HFFc6 (cell line): ENCODE measurements around the gene LRRK1. TPM values are rescaled to one million over a fixed set of nuclear protein-coding genes. Genes with fewer than 3 reads are reported as not detected.

Source experiments
- DNase-seq: peaks from one replicate; pipeline ENCODE4 v3.0.0-alpha.2; 2018
- H3K27ac Mint-ChIP-seq: 2 replicates; pipeline ENCODE4 v1.8.0; 2020; ENCODE audit warnings: mild to moderate bottlenecking, mixed read lengths
- H3K27me3 Mint-ChIP-seq: 2 replicates; pipeline ENCODE4 v1.8.0; 2021; ENCODE audit warnings: mild to moderate bottlenecking, moderate library complexity, mixed read lengths; ENCODE audit not compliant: insufficient read depth
- H3K36me3 Mint-ChIP-seq: 2 replicates; pipeline ENCODE4 v1.8.0; 2021; ENCODE audit warnings: low read depth, mixed read lengths
- H3K4me1 Mint-ChIP-seq: 2 replicates; pipeline ENCODE4 v1.8.0; 2020; ENCODE audit warnings: low read depth, mixed read lengths
- H3K4me3 Mint-ChIP-seq: 2 replicates; pipeline ENCODE4 v1.8.0; 2020; ENCODE audit warnings: mild to moderate bottlenecking, moderate library complexity, mixed read lengths
- H3K9me3 Mint-ChIP-seq: 2 replicates; pipeline ENCODE4 v1.8.0; 2020; ENCODE audit warnings: mild to moderate bottlenecking, mixed read lengths
- CTCF ChIP-seq: fragments of 200-600 bp; sonication (generic); IDR thresholded peaks from 2 replicates; pipeline ENCODE4 v1.5.0; 2021; ENCODE audit warnings: antibody characterized with exemption, mild to moderate bottlenecking
- total RNA-seq, 6 experiments: library from RNA; stranded (reverse); fragmentation: NEBNext Ultra II Directional; extraction: Animal tissue kit (Norgen Biotek cat#: 25700); gene quantifications; 2 replicates in 1 of 6; 3 replicates in 5 of 6; pipeline ENCODE4 v1.2.3, GENCODE V29; 2021

Gene LRRK1
- total RNA-seq, 6 experiments from 2014 or later = 11.4 to 14.8 (median 13.5) TPM

DNA sequence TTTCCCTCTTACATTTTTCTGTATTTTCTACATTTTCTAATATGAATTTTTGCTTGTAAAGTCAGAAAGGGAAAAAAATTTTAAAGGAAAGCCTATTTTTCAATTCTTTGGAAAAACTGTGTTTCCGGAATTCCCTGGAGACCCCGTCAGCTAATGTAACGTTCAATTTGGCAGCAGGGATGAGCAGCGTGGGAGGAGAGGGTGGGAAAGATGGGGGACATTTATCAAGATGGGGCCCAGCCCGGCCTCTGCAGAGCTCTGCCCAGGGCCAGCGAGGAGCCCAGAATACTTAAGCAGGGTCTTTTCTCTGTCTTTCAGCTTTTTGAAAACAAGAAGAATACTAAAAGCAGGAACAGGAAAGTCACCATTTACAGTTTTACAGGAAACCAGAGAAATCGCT lies 129.0 kb downstream of the LRRK1 start:
- H3K9me3 Mint-ChIP-seq = no peaks in the 10 kb centered on the region
- TF ChIP-seq CTCF = no peak
- peaks cover 2% of the 10 kb centered on the region; the same call in 1 of the 2 replicates for H3K27me3 Mint-ChIP-seq
- no peak overlapping the region for H3K4me3 Mint-ChIP-seq
- no peak overlapping the region for H3K27ac Mint-ChIP-seq
- H3K36me3 Mint-ChIP-seq = no peaks in the 10 kb centered on the region
- no peaks in the 10 kb centered on the region for H3K4me1 Mint-ChIP-seq
- DNase-seq = no peak

DNA sequence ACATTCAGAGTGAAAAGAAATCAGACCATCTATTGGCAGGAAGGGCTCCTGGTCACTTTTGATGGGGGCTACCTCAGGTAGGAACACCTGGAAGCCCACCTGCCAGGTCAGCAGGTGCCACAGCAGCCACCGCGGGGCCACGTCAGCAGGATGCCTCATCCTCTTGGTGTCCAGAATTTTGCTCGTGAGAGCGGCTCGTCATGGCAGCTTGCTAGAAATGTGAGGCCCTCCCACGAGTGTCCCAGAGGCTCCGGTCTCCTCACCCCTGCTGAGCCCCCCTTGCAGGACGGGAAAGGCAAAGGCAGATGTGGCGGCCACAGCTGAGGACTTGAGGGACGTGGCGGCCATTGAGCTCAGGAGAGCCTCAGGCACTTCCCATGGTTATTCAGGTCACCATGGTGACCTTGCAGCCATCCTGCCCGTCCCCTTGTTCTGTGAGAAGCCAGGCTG lies 129.4 kb downstream of the LRRK1 start:
- H3K27ac Mint-ChIP-seq = no peak overlapping the region
- H3K36me3 Mint-ChIP-seq = no peaks in the 10 kb centered on the region
- no peaks in the 10 kb centered on the region for H3K4me1 Mint-ChIP-seq
- no peaks in the 10 kb centered on the region for H3K9me3 Mint-ChIP-seq
- TF ChIP-seq CTCF = no peak
- H3K4me3 Mint-ChIP-seq = no peak overlapping the region
- DNase-seq = no peak
- H3K27me3 Mint-ChIP-seq = peaks cover 2% of the 10 kb centered on the region; the same call in 1 of the 2 replicates

- H3K4me3 Mint-ChIP-seq = no peak overlapping the region
- no peak for TF ChIP-seq CTCF
- no peak for DNase-seq
- no peak overlapping the region for H3K27ac Mint-ChIP-seq
- H3K4me1 Mint-ChIP-seq = no peaks in the 10 kb centered on the region
- H3K9me3 Mint-ChIP-seq = no peaks in the 10 kb centered on the region
- no peaks in the 10 kb centered on the region for H3K36me3 Mint-ChIP-seq
- H3K27me3 Mint-ChIP-seq = no peaks in the 10 kb centered on the region
These were observed 130.1 kb downstream of the LRRK1 start for GRCh38 chr15:101049282-101049681.

DNA sequence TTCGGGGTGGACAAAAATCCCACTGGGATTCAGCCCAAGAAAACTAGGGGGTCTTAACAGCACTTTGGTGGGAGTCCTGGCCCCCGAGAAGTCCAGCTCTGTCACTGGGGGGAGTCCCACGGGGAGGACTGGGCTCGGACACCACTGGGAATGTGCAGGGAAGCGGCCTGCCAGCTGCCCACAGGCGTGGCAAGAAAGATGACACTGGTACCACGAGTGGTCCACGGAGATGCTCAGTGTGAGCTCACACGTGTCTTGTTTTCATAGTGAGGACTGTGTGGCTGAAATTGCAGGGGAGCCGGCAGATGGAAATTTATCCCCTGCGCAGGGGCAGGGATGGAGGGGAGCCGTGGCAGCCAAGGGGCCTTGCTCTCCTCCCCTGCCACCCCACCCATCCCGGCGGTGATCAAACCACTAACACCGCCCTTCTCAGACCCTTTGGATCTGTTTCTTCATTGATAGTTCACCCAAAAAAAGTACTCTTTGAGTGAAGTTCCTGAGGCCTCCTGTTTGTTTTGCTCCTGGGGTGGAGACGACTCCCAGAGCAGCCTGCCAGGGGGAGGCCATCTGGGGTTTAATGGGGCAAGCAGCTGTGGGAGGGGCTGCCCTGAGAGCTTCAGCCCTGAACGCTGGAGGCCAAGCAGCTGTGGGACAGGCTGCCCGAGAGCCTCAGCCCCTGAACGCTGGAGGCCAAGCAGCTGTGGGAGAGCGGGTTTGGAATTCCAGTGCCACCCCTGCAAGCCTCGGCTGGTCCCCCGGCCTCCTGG lies 130.9 kb downstream of the LRRK1 start:
- no peak overlapping the region for H3K4me3 Mint-ChIP-seq
- H3K27ac Mint-ChIP-seq = no peak overlapping the region
- no peak for TF ChIP-seq CTCF
- no peaks in the 10 kb centered on the region for H3K9me3 Mint-ChIP-seq
- no peak for DNase-seq
- 0 out of 2 replicates have a peak, but pooled peaks cover 4% of the 10 kb centered on the region for H3K36me3 Mint-ChIP-seq
- no peaks in the 10 kb centered on the region for H3K4me1 Mint-ChIP-seq
- no peaks in the 10 kb centered on the region for H3K27me3 Mint-ChIP-seq

DNA sequence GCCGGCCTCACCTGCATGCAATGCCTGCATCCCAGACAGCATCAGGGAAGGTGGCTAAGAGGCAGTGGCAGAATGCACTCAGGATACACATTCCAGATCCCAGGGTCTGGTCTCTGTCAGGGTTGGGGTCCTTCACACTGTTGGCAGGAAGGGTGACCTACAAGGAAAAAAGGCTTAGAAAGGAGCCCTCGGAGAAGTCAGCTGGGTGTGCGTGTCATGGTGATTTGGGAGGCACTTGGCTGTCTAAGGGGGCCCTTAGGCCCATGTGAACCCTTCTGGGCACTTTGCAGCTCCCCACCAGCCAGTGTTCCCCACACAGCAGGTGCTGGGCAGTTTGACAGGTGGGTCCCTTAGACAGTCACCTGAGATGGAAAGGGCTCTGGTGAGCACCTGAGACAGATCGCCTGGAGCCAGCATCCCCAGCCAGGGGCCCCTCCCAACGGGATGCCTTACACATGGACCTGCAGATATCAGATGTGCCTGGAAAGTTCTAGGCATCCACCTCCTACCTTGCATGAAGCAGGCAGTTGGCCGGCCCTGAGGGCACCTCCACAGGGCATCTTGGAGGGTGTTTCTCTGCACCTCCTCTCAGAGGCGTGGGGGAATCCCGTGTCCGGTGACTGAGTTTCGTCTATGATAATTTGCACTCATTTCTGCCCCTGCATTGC lies 131.6 kb downstream of the LRRK1 start:
- 0 out of 2 replicates have a peak, but pooled peaks cover 4% of the 10 kb centered on the region for H3K36me3 Mint-ChIP-seq
- no peak for DNase-seq
- no peaks in the 10 kb centered on the region for H3K9me3 Mint-ChIP-seq
- H3K27ac Mint-ChIP-seq = no peak overlapping the region
- H3K27me3 Mint-ChIP-seq = no peaks in the 10 kb centered on the region
- TF ChIP-seq CTCF = no peak
- no peak overlapping the region for H3K4me3 Mint-ChIP-seq
- H3K4me1 Mint-ChIP-seq = no peaks in the 10 kb centered on the region
